HG03025 (cell line): ENCODE data around the gene CTSV.
"Not testable (repeated sequence)": the region's sequence is repeated elsewhere in the genome, so short reads cannot be mapped to it uniquely, and the experiment has no call there.

Experiments used
- ATAC-seq: cut with Tn5 transposase; IDR thresholded peaks from one replicate; pipeline ENCODE4 v1.9.1; 2021; ENCODE audit warnings: mild to moderate bottlenecking, moderate library complexity; ENCODE audit not compliant: unreplicated experiment, low FRiP score

Gene CTSV

GRCh38 chr9:97038611-97039513 lies at the start of gene CTSV:
TSS of gene CTSV (minus strand) at chr9:97039142. CDS start at chr9:97038043, 1,099 bp downstream.
- ATAC-seq: no peak

DNA sequence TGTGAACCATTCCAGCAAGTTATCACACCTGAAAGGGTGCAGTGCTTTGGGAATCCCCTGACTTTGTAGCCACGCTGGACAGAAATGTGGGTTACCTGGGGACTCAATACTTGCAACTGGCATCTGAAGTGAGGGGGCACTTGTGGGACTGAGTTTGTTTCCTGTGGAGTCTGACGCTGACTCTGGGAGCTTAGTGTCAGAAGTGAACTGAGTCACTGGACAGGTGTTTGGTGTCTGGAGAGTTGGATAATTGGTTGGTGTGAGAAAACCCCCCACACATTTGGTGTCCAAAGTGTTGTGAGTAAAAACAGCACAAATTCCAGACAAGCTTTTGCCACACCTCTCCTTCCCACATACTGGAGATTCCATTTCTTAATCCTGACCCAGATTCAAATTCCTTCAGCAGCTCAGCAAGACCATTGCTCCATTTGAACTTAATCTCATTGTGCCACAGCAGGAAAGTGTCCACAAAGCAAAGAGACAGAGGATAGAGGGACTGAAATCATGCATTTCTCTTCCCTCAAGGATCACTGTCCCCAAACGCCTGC lies 48.8 kb upstream of the CTSV start:
- ATAC-seq: not testable (repeated sequence)

GRCh38 chr9:97084562-97084991 lies 45.6 kb upstream of the CTSV start:
- ATAC-seq: not testable (repeated sequence)

DNA sequence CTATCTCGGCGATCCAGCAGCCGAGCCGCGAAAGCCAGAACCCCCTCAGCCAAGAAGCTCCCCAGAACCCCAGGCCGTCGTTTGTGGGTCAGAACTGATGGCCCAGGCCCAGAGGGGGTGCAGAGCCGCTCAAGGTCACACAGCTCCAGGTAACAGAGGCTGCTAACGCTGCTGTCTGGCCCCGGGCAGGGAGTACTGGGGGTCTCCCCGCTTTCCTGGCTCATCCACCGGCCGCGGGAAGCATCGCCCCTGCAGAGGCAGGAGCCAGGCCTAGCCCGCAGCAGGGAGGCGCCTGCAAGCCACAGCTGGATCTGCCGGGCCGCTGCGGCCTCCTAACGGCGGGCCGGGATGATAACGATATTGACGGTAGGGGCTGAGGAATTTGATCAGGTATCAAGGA lies 39.4 kb upstream of the CTSV start:
- no peak for ATAC-seq

DNA sequence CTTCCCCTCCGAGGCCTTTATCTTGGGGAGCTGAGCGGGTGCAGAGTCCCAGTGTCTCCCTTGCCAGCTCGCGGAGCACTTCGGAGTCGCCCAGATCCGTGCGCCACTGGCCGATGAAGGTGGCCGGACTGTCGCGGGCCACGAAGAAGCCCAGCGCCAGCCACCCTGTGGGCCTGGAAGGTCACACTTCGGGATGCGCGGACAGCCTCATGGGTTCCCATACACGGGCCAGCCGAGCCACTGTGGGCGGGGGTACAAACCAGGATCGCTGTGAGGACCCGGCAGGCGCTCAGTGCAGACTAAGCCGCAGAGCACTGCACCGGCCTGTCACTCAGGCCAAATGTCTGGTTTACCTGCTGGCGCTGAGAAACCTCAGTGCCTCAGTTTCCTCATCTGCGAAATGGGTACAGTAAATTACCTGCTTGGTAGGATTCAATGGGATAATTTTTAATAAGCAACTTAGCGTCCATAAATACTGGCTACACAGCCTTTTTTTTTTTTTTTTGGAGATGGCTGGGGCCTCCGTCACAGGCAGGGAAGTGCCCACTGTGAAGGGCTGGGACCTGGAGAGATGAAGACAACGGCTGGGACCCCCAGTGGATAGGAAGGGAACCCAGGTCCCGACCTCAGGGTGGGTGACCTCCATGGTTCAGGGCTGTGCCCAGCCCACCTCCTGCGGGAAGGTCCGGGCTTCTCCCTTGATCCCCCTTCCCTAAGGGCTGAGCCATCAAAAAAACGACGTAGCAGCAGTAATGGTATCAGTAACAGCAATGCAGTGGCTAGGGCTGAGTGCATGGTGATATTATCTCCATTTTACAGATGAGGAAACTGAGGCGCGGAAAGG lies 38.7 kb upstream of the CTSV start:
- ATAC-seq: no peak

GRCh38 chr9:97076731-97077451 lies 37.9 kb upstream of the CTSV start:
- not testable (repeated sequence) for ATAC-seq

GRCh38 chr9:97076238-97076637 lies 37.3 kb upstream of the CTSV start:
- no peak for ATAC-seq

GRCh38 chr9:97075289-97075985 lies 36.5 kb upstream of the CTSV start:
- ATAC-seq: no peak

DNA sequence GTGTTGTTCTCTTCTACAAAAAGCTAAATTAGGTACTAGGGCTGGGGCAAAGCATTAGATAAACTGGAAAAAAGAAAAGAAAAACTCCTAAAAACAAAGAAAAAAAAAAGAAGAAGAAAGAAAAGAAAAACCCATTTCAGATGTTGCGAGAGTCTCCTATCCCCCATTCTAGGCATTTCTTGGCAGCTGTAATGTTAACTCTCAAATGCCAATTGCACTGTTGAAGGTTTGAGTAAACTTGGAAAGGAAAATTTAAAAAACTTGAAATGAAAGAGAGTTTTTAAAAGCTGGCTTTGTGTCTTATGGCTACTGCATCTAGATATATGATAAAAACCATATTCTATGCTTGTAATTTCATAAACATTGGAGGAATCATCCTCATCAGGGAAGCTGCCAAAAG lies 34.6 kb upstream of the CTSV start:
- no peak for ATAC-seq

GRCh38 chr9:97072285-97072776 lies 33.4 kb upstream of the CTSV start:
- ATAC-seq: no peak

GRCh38 chr9:97070325-97070724 lies 31.4 kb upstream of the CTSV start:
- not testable (repeated sequence) for ATAC-seq

- ATAC-seq: no peak
Measured at GRCh38 chr9:97067490-97067889, 28.5 kb upstream of the CTSV start.

DNA sequence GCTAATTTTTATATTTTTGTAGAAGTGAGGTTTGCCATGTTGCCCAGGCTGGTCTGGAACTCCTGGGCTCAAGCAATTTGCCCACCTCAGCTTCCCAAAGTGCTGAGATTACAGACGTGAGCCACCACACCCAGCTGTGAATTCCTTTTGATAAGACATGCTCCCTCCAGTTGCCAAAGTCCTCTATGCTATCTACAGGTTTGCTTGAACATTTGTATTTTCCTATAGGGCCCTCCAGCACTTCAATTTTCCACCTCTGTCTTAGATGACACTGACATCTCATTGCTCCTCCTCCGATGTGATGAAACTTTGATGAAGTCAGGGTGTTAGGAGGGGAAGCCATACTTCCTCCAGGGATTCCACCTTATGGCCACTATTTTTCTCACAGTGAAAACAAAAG lies 25.2 kb upstream of the CTSV start:
- no peak for ATAC-seq

GRCh38 chr9:97060796-97061195 lies 21.9 kb upstream of the CTSV start:
- no peak for ATAC-seq

DNA sequence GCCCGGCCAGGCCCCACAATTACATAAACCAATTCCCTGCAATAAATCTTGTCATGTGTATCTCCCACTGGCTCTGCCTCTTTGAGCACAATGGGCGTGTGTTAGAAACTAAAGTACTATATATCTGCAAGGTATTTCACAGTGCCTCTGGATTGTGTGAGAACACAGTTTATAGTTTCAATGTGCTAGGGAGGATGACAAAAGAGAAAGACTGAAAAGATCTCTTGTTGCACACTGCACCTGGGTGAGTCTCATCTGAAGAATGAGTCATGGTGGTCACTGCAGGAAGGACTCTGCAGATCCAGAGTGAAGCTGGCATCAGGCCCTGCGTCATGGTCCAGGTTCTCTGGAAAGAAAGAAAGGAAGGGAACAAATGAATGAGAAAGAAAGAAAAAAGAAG lies 20.7 kb upstream of the CTSV start:
- ATAC-seq: no peak

DNA sequence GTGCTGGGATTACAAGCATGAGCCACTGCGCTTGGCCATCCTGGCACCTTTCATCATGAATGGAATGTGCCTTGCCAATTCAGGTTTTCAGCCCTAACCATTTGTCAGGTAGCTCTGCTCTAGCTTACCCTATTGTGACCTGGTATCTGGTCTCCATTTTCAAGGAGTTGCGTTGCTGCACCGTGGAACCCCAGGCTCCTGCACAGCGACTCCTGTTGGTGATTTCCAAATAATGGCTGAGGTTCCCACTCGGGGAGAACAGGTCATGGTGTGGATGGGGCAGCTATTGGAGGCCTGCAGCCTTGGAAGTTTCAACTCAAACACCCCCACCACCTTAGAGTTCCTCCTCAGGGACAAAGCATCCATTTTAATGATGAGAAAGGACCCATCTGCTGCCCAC lies 18.7 kb upstream of the CTSV start:
- no peak for ATAC-seq

GRCh38 chr9:97055891-97056290 lies 16.9 kb upstream of the CTSV start:
- not testable (repeated sequence) for ATAC-seq

DNA sequence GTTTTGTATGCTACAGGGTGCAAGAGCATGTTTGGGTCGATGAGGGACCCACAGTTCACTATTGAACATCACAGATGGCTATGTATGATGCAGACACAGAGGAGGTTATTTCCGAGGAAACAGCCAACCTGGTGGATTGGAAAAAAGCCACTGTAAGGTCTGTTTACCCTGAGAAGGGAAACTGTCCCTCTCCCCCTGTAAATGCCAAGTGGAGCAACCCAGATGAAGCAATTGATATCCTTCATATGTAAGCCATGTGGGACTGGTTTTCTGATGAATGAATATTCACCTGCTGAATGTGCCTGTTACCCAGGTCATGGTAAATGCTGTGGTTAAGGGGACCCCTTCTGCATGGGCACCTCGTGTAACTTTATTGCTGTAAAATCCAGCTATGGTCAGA lies 14.8 kb upstream of the CTSV start:
- ATAC-seq: no peak

DNA sequence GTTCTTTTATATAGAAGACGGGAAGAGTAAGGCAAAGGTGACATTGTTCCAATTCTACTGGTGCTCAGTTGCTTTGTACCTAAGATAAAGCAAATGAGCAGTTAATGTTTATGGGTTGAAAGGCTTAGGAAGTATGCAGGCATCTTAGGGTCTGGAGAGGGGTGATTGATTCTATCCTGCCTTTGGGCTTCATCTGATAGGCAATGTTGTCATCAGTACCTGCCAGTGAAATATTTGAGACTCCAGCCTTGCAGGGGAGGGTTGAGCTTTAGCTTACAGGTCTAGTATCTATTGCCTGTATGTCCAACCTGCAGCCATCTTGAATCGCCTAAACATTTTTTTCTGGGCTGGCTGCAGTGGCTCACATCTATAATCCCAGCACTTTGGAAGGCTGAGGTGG lies 13.8 kb upstream of the CTSV start:
- ATAC-seq: no peak

- ATAC-seq: no peak
Measured at GRCh38 chr9:97046228-97046627, 7.3 kb upstream of the CTSV start.
